H1 (cell line): ENCODE data around the gene CD58. TPM values are rescaled to one million over a fixed set of nuclear protein-coding genes. Genes with fewer than 3 reads are reported as not detected.

Experiments used
- CTCF ChIA-PET: fragments of 300-600 bp; sonication (Branson Sonifier 250); formaldehyde crosslinking; loops from one replicate; lab custom pipeline; 2021; ENCODE audit not compliant: partially characterized antibody; lab: Charles Lee
- POLR2A ChIA-PET: fragments of 300-600 bp; sonication (Branson Sonifier 250); formaldehyde crosslinking; loops from one replicate; lab custom pipeline; 2021; ENCODE audit warnings: inconsistent platforms; ENCODE audit not compliant: partially characterized antibody; lab: Charles Lee
- DNase-seq, 2 experiments: peaks; one replicate each; pipeline versions ENCODE4 v3.0.0 to v3.0.0-alpha.2; 2010 to 2022; ENCODE audit warnings: low spot score in 2 of 2, low read depth in 1 of 2, mixed read lengths in 1 of 2
- FAIRE-seq: peaks from 2 replicates; lab custom pipeline; 2011; peaks lifted over from hg19 to GRCh38; lab: Jason Lieb, UNC
- H2AFZ ChIP-seq: 2 replicates; pipeline ENCODE4 v1.8.1; 2012; ENCODE audit warnings: low read length, inconsistent platforms
- H2AK5ac ChIP-seq: 2 replicates; pipeline ENCODE4 v1.6.1; 2013; ENCODE audit warnings: low read depth, low read length
- H2BK120ac ChIP-seq: replicated peaks from 2 replicates; pipeline ENCODE3; 2013; ENCODE audit warnings: low read depth, low read length, inconsistent platforms
- H2BK12ac ChIP-seq: 2 replicates; pipeline ENCODE4 v1.6.1; 2013; ENCODE audit warnings: low read depth, low read length
- H2BK15ac ChIP-seq: 2 replicates; pipeline ENCODE4 v1.6.1; 2013; ENCODE audit warnings: low read length
- H2BK20ac ChIP-seq: 2 replicates; pipeline ENCODE4 v1.6.1; 2013; ENCODE audit warnings: low read length
- H2BK5ac ChIP-seq: 2 replicates; pipeline ENCODE4 v1.6.1; 2013; ENCODE audit warnings: low read depth, low read length
- H3K14ac ChIP-seq: 2 replicates; pipeline ENCODE4 v1.6.1; 2013; ENCODE audit warnings: inconsistent platforms; ENCODE audit not compliant: insufficient read length
- H3K18ac ChIP-seq: 2 replicates; pipeline ENCODE4 v1.6.1; 2013; ENCODE audit warnings: low read length; ENCODE audit errors: extremely low read depth
- H3K23ac ChIP-seq: 2 replicates; pipeline ENCODE4 v1.6.1; 2013; ENCODE audit warnings: inconsistent platforms; ENCODE audit not compliant: insufficient read length
- H3K23me2 ChIP-seq: 2 replicates; pipeline ENCODE4 v1.6.1; 2013; ENCODE audit warnings: low read depth, low read length
- H3K27ac ChIP-seq: 2 replicates; pipeline ENCODE4 v1.6.1; 2011; ENCODE audit warnings: low read depth, low read length, inconsistent platforms
- H3K27me3 ChIP-seq, 4 experiments: replicated peaks in 1 of 4; 1 replicate in 1 of 4; 2 replicates in 3 of 4; pipeline versions ENCODE4 v1.6.1 to v1.8.1; 2011 to 2013; ENCODE audit warnings: low read length in 3 of 4, mild to moderate bottlenecking in 3 of 4, inconsistent platforms in 2 of 4, mixed read lengths in 2 of 4, moderate library complexity in 1 of 4; ENCODE audit not compliant: control insufficient read depth in 3 of 4, insufficient read depth in 3 of 4; ENCODE audit errors: extremely low read depth in 1 of 4
- H3K36me3 ChIP-seq, 4 experiments: 2 replicates each; pipeline versions ENCODE4 v1.6.1 to v1.8.1; 2011 to 2013; ENCODE audit warnings: mild to moderate bottlenecking in 4 of 4, low read length in 3 of 4, moderate library complexity in 2 of 4, control low read depth in 1 of 4, inconsistent platforms in 1 of 4; ENCODE audit not compliant: insufficient read depth in 4 of 4, control insufficient read depth in 2 of 4
- H3K4ac ChIP-seq: replicated peaks from 2 replicates; pipeline ENCODE3; 2013; ENCODE audit warnings: low read length, low read depth, mixed read lengths, inconsistent platforms; ENCODE audit not compliant: insufficient read length
- H3K4me1 ChIP-seq, 4 experiments: replicated peaks in 1 of 4; 1 replicate in 1 of 4; 2 replicates in 3 of 4; pipeline versions ENCODE4 v1.6.1 to v1.8.1; 2011 to 2013; ENCODE audit warnings: low read length in 3 of 4, inconsistent platforms in 2 of 4, mixed read lengths in 1 of 4; ENCODE audit not compliant: insufficient read depth in 4 of 4, control insufficient read depth in 3 of 4
- H3K4me2 ChIP-seq, 2 experiments: 2 replicates each; pipeline versions ENCODE4 v1.6.1 to v1.8.1; 2011 to 2013; ENCODE audit warnings: low read depth in 2 of 2, low read length in 2 of 2, control low read depth in 1 of 2, inconsistent platforms in 1 of 2, mild to moderate bottlenecking in 1 of 2; ENCODE audit not compliant: insufficient read depth in 1 of 2
- H3K4me3 ChIP-seq, 4 experiments: fragments of 200-600, 300-600 bp in 1 of 4; sonication (generic), shearing (Covaris generic), sonication (Bioruptor Twin) in 1 of 4; 2 replicates each; pipeline versions ENCODE4 v1.5.1 to v1.8.1; 2011 to 2016; ENCODE audit warnings: low read length in 4 of 4, low read depth in 3 of 4, control low read depth in 2 of 4, inconsistent platforms in 2 of 4, mild to moderate bottlenecking in 2 of 4, mixed read lengths in 1 of 4, moderate library complexity in 1 of 4; ENCODE audit not compliant: insufficient read depth in 2 of 4; ENCODE audit errors: extremely low read depth in 1 of 4
- H3K56ac ChIP-seq: replicated peaks from 2 replicates; pipeline ENCODE3; 2013; ENCODE audit warnings: low read depth, mild to moderate bottlenecking, mixed read lengths, low read length, inconsistent platforms; ENCODE audit not compliant: insufficient read length
- H3K79me1 ChIP-seq: 2 replicates; pipeline ENCODE4 v1.6.1; 2013; ENCODE audit warnings: low read depth, low read length, control low read depth
- H3K79me2 ChIP-seq, 2 experiments: 2 replicates each; pipeline versions ENCODE4 v1.6.1 to v1.8.1; 2012 to 2013; ENCODE audit warnings: low read length in 2 of 2, mild to moderate bottlenecking in 2 of 2, inconsistent platforms in 1 of 2; ENCODE audit not compliant: insufficient read depth in 2 of 2, control insufficient read depth in 1 of 2
- H3K9ac ChIP-seq, 4 experiments: replicated peaks in 1 of 4; 1 replicate in 1 of 4; 2 replicates in 3 of 4; pipeline versions ENCODE4 v1.6.1 to v1.8.1; 2011 to 2013; ENCODE audit warnings: low read depth in 3 of 4, low read length in 3 of 4, control low read depth in 2 of 4, mild to moderate bottlenecking in 2 of 4, moderate library complexity in 2 of 4, inconsistent platforms in 1 of 4; ENCODE audit errors: extremely low read depth in 1 of 4
- H3K9me3 ChIP-seq, 2 experiments: 2 replicates each; pipeline versions ENCODE4 v1.6.1 to v1.8.1; 2012 to 2013; ENCODE audit warnings: mild to moderate bottlenecking in 2 of 2, moderate library complexity in 2 of 2, control low read depth in 1 of 2, inconsistent platforms in 1 of 2, low read depth in 1 of 2, low read length in 1 of 2, mixed read lengths in 1 of 2; ENCODE audit not compliant: insufficient read depth in 2 of 2
- H4K20me1 ChIP-seq, 2 experiments: replicated peaks in 1 of 2; 2 replicates each; pipeline versions ENCODE3 to v1.8.1; 2011 to 2013; ENCODE audit warnings: inconsistent platforms in 2 of 2, low read length in 2 of 2, mild to moderate bottlenecking in 1 of 2; ENCODE audit not compliant: insufficient read depth in 2 of 2, control insufficient read depth in 1 of 2
- H4K5ac ChIP-seq: 2 replicates; pipeline ENCODE4 v1.6.1; 2013; ENCODE audit warnings: low read length, low read depth, mixed read lengths, inconsistent platforms; ENCODE audit not compliant: insufficient read length
- H4K8ac ChIP-seq: 2 replicates; pipeline ENCODE4 v1.8.0; 2013; ENCODE audit warnings: mild to moderate bottlenecking, moderate library complexity, low read length, inconsistent platforms; ENCODE audit not compliant: insufficient read depth; ENCODE audit errors: extremely low read depth
- H4K91ac ChIP-seq: replicated peaks from 2 replicates; pipeline ENCODE3; 2013; ENCODE audit warnings: low read length, mixed read lengths, inconsistent platforms; ENCODE audit not compliant: insufficient read length
- ASH2L ChIP-seq: fragments of 200-600, 300-600 bp; sonication (generic); IDR thresholded peaks from one replicate; pipeline ENCODE4 v1.7.1; 2017; ENCODE audit warnings: low read length
- JUN ChIP-seq: IDR thresholded peaks from 2 replicates; pipeline ENCODE4 v1.6.1; 2011; ENCODE audit warnings: low read depth, mild to moderate bottlenecking, improper control_type of control experiment, low read length
- KDM1A ChIP-seq: fragments of 200-600, 300-600 bp; sonication (generic); IDR thresholded peaks from 2 replicates; pipeline ENCODE4 v1.7.1; 2016; ENCODE audit warnings: mild to moderate bottlenecking, low read length, borderline replicate concordance
- WGBS, 2 experiments: shearing (Covaris generic) in 1 of 2; methylation state at CpG; one replicate each; pipeline versions ENCODE4 v1.1.6 to v1.1.7; 2013 to 2015; ENCODE audit warnings: low lambda C conversion rate in 2 of 2, mixed read lengths in 2 of 2, inconsistent platforms in 1 of 2, low coverage in 1 of 2, missing lambda C conversion rate in 1 of 2; ENCODE audit not compliant: insufficient replicate concordance in 2 of 2, insufficient coverage in 1 of 2, insufficient read length in 1 of 2; ENCODE audit errors: extremely low coverage in 1 of 2, missing lambda C conversion rate in 1 of 2; 5-methylcytosine and 5-hydroxymethylcytosine counted together
- polyA plus RNA-seq, 7 experiments: library from polyadenylated mRNA; depleted of rRNA in 3 of 7; stranded (reverse) in 5 of 7; unstranded in 2 of 7; fragments of >200 nt in 5 of 7; fragments of 200-250 nt in 2 of 7; gene quantifications; 1 replicate in 5 of 7; 2 replicates in 1 of 7; 4 replicates in 1 of 7; pipeline versions ENCODE4 v1.2.1 to v1.2.3, GENCODE V29; 2011 to 2013; ENCODE audit warnings: missing spikeins in 2 of 7, mixed read lengths in 2 of 7
- total RNA-seq: library from RNA; stranded (reverse); fragmentation: NEBNext Ultra II Directional; extraction: Animal tissue kit (Norgen Biotek cat#: 25700); gene quantifications from 2 replicates; pipeline ENCODE4 v1.2.1, GENCODE V29; 2021

CD58 gene
- total and polyA plus RNA-seq, 2 of the 8 experiments (the other 6 are each of a cell fraction or from before 2014, with no cell fraction given), result 5.3 to 5.5 TPM

- H4K5ac ChIP-seq, result no peak overlapping the region
- H3K9me3 ChIP-seq, result no peaks in the 10 kb centered on the region
- no peaks in the 10 kb centered on the region for H3K79me1 ChIP-seq
- H3K27me3 ChIP-seq, result no peaks in the 10 kb centered on the region
- no peak overlapping the region for H2BK12ac ChIP-seq
- H2BK15ac ChIP-seq, result no peak overlapping the region
- FAIRE-seq, result no peak
- no peak overlapping the region for H3K4ac ChIP-seq
- no peak overlapping the region for H3K4me2 ChIP-seq
- H4K91ac ChIP-seq, result no peak overlapping the region
- H3K18ac ChIP-seq, result no peak overlapping the region
- no peak overlapping the region for H3K56ac ChIP-seq
- peaks cover 0 to 6% (median 3%) of the 10 kb centered on the region in 4 experiments; a peak in 2 of 8 replicates for H3K36me3 ChIP-seq
- H2AFZ ChIP-seq, result no peak overlapping the region
- H3K14ac ChIP-seq, result no peak overlapping the region
- no peaks in the 10 kb centered on the region for H3K23me2 ChIP-seq
- peaks cover 0 to 5% (median 0%) of the 10 kb centered on the region in 4 experiments; a peak in 3 of 7 replicates for H3K4me1 ChIP-seq
- no peaks in the 10 kb centered on the region for H3K79me2 ChIP-seq
- no peak overlapping the region for H3K27ac ChIP-seq
- no peak overlapping the region for H3K9ac ChIP-seq
- CTCF ChIA-PET, result interaction anchor here (1.0 to 4.4 kb wide), 5 partner anchors 9 to 17 kb away, joined by 3 to 26 read pairs (median 4); no protein-coding TSS in a partner anchor
- DNase-seq, result no peak
- no peak overlapping the region for H2AK5ac ChIP-seq
- 95% methylated on average over 1 of the region's 1 CpG; no CpG with 5 or more reads in 1 of the 2 experiments for WGBS, 2 experiments
- no peaks in the 10 kb centered on the region for H4K20me1 ChIP-seq
- POLR2A ChIA-PET, result no interaction called here
- H2BK20ac ChIP-seq, result no peak overlapping the region
- no peak overlapping the region for H3K4me3 ChIP-seq
- no peak overlapping the region for H2BK5ac ChIP-seq
- H2BK120ac ChIP-seq, result no peak overlapping the region
- no peak overlapping the region for H3K23ac ChIP-seq
- no peak overlapping the region for H4K8ac ChIP-seq
- TF ChIP-seq ASH2L (no peak), JUN (no peak), KDM1A (no peak)
Measured at GRCh38 chr1:116585886-116586285, 15.1 kb upstream of the CD58 start.
